ENCODE results near the gene LCLAT1. TPM values are rescaled to one million over a fixed set of nuclear protein-coding genes. Genes with fewer than 3 reads are reported as not detected.

LCLAT1 gene
- total and polyA plus RNA-seq, 2 of the 4 experiments (the other 2 are of a cell fraction): 7.5 to 11.5 TPM

DNA sequence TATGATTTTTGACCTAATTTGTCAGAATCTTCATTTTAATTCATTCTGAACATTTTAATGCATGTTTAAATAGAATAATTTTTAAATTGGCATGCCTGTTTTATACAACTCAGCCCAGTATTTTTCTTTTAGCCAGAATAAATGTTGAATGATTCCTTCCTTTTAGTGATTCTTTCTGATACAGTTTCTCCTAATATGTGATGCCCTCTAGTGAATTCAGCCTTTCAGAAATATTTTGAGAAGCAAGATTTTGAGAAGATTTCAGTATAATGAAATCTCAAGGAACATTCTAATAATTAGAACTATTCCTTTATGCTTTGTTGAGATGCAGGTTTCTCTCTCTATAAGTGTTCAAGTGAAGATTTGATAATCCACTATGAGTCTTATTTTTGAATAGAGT lies 28.5 kb downstream of the LCLAT1 start:
- POLR2A ChIA-PET (ENCODE audit: unreplicated experiment): interaction anchor here (0.6 kb wide), 1 partner anchor 9 kb away, joined by 3 read pairs; no protein-coding TSS in a partner anchor
- CTCF ChIA-PET: interaction anchor here (0.6 to 1.4 kb wide), 6 partner anchors 28 to 248 kb away, joined by 3 to 5 read pairs (median 4); no protein-coding TSS in a partner anchor

More for the DNA sequence above, 28.5 kb downstream of the LCLAT1 start:
- Histone ChIP-seq H3K9me3 (ENCODE audit: control insufficient read depth, insufficient read depth, low read length) (no peaks in the 10 kb centered on the region), H2BK120ac (ENCODE audit: low read depth, low read length) (no peak overlapping the region), H4K8ac (ENCODE audit: low read depth in 2 of 2, low read length in 2 of 2) (no peak overlapping the region), H2AK5ac (ENCODE audit: low read depth, low read length) (no peak overlapping the region), H3K18ac (ENCODE audit: low read depth, low read length) (no peak overlapping the region), H3K27ac (ENCODE audit: insufficient read depth, low read length) (no peak overlapping the region), H4K20me1 (ENCODE audit: insufficient read depth, low read length) (no peaks in the 10 kb centered on the region), H2AK9ac (replicated peaks; ENCODE audit: low read depth, low read length, poor library complexity) (no peak overlapping the region), H2BK20ac (ENCODE audit: low read depth, low read length) (no peak overlapping the region), H4K5ac (ENCODE audit: low read depth, low read length) (no peak overlapping the region; the same call in 1 of the 2 replicates), H2BK5ac (ENCODE audit: low read depth, low read length, poor library complexity, severe bottlenecking) (no peak overlapping the region), H3K23ac (ENCODE audit: low read depth, low read length) (no peak overlapping the region), H2BK15ac (ENCODE audit: low read depth, low read length) (no peak overlapping the region), H3K4ac (ENCODE audit: low read depth, low read length) (no peak overlapping the region), H3K79me1 (ENCODE audit: low read depth in 1 of 2, low read length in 2 of 2) (peaks cover 29 to 47% of the 10 kb centered on the region in 2 experiments), H3K14ac (replicated peaks; ENCODE audit: low read depth, low read length) (no peak overlapping the region), H2AFZ (replicated peaks; ENCODE audit: low read length, poor library complexity) (no peak overlapping the region), H3K56ac (ENCODE audit: extremely low read depth, insufficient read depth, low read length) (no peak overlapping the region), H3K27me3 (ENCODE audit: control insufficient read depth, insufficient read depth, low read length) (no peaks in the 10 kb centered on the region), H3K36me3 (ENCODE audit: control insufficient read depth, insufficient read depth, low read length) (peaks cover 2% of the 10 kb centered on the region; the same call in 1 of the 2 replicates), H3K9me1 (ENCODE audit: insufficient read depth, low read length) (peaks cover 4% of the 10 kb centered on the region; the same call in 1 of the 2 replicates), H3K4me2 (ENCODE audit: low read depth, low read length) (no peak overlapping the region), H3K9ac (ENCODE audit: low read depth, low read length) (peak overlapping the region; percentile 16; the same call in 1 of the 2 replicates), H3K4me1 (ENCODE audit: control insufficient read depth, insufficient read depth, low read length) (no peaks in the 10 kb centered on the region), H4K91ac (ENCODE audit: insufficient read depth, low read depth, low read length) (no peak overlapping the region), H3K4me3 (ENCODE audit: insufficient read depth, low read depth, low read length) (no peak overlapping the region)
- intact Hi-C loops (cut with micrococcal nuclease) (loop anchor here (5.0 to 10.0 kb wide), 2 partner anchors 229 to 233 kb away; no protein-coding TSS in a partner anchor), dilution Hi-C loops (cut with HindIII; ENCODE audit: low sequenced_read_pairs, unreplicated experiment) (no loop called here), in situ Hi-C loops (cut with MboI; ENCODE audit: low sequenced_read_pairs) (no loop called here)
- BruUV-seq (replicated peaks): no TSS peak
- TF ChIP-seq FOS (IDR thresholded peaks at IDR 0.05; ENCODE audit: low read depth, low read length): no peak
- TF ChIP-seq, protein P1, sequence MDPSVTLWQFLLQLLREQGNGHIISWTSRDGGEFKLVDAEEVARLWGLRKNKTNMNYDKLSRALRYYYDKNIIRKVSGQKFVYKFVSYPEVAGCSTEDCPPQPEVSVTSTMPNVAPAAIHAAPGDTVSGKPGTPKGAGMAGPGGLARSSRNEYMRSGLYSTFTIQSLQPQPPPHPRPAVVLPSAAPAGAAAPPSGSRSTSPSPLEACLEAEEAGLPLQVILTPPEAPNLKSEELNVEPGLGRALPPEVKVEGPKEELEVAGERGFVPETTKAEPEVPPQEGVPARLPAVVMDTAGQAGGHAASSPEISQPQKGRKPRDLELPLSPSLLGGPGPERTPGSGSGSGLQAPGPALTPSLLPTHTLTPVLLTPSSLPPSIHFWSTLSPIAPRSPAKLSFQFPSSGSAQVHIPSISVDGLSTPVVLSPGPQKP (IDR thresholded peaks at IDR 0.05; ENCODE audit: borderline replicate concordance, low read depth, low read length): no peak
- TF ChIP-seq, protein P2, sequence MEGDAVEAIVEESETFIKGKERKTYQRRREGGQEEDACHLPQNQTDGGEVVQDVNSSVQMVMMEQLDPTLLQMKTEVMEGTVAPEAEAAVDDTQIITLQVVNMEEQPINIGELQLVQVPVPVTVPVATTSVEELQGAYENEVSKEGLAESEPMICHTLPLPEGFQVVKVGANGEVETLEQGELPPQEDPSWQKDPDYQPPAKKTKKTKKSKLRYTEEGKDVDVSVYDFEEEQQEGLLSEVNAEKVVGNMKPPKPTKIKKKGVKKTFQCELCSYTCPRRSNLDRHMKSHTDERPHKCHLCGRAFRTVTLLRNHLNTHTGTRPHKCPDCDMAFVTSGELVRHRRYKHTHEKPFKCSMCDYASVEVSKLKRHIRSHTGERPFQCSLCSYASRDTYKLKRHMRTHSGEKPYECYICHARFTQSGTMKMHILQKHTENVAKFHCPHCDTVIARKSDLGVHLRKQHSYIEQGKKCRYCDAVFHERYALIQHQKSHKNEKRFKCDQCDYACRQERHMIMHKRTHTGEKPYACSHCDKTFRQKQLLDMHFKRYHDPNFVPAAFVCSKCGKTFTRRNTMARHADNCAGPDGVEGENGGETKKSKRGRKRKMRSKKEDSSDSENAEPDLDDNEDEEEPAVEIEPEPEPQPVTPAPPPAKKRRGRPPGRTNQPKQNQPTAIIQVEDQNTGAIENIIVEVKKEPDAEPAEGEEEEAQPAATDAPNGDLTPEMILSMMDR (conservative IDR thresholded peaks at IDR 0.05; ENCODE audit: low read depth, low read length): peak; percentile 39
- TF ChIP-seq RAD21 (IDR thresholded peaks at IDR 0.05; ENCODE audit: low read length): 0 out of 2 replicates have a peak, but pooled peaks have one; percentile 9
- TF ChIP-seq SMC3 (IDR thresholded peaks at IDR 0.05; ENCODE audit: low read depth, low read length): peak; percentile 20; the same call in 1 of the 2 replicates
- DNase-seq: no peak
- 0 out of 2 replicates have a peak, but pooled peaks have one; percentile 29 for ATAC-seq (ENCODE audit: low read depth)
